ENCODE measurements around the gene LRP8. TPM values are rescaled to one million over a fixed set of nuclear protein-coding genes. Genes with fewer than 3 reads are reported as not detected.

LRP8 gene
- total and polyA plus RNA-seq, 2 of the 13 experiments (the other 11 are each of a cell fraction or from before 2014, with no cell fraction given): 17.3 to 17.4 TPM

DNA sequence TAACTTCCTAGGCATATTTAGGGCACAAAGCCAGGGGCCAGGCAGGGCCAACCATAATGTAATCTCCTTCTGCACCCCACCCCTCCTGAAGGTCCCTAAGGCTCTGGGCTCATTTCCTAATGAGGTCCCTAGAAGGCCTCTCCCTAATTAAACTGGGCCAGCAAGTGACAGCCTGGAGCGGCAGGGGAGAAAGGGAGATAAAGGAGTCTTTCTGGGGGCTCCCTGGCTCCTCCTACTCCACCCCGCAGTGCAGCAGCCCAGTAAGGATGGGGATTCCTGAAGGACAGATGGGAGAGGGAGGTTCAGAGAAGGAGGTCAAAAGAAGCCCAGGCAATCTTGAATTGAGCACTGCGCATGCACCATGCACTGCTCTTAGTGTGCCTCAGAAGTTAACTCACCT is 12.8 kb downstream of the LRP8 start:
- no peaks in the 10 kb centered on the region for H3K9me3 ChIP-seq (ENCODE audit: low read length)
- DNase-seq (ENCODE audit: low spot score) (no peak), FAIRE-seq (no peak), ATAC-seq (no peak)
- H3K4me3 ChIP-seq (replicated peaks in 1 of 3; ENCODE audit: insufficient read depth in 1 of 3, low read depth in 2 of 3, low read length in 3 of 3): no peak overlapping the region
- ChIA-PET CTCF (ENCODE audit: low intra/inter-chr PET ratio, low total read pairs) (no interaction called here), POLR2A (no interaction called here)
- H3K27me3 ChIP-seq (ENCODE audit: control insufficient read depth in 1 of 2, insufficient read depth in 2 of 2, low read length in 2 of 2): no peaks in the 10 kb centered on the region
- H3K79me2 ChIP-seq (ENCODE audit: insufficient read depth, low read length): no peaks in the 10 kb centered on the region
- intact Hi-C loops (cut with micrococcal nuclease; ENCODE audit: unreplicated experiment): no loop called here
- TF ChIP-seq ZNF562 (CRISPR knock-in tag; IDR thresholded peaks at IDR 0.05; ENCODE audit: borderline replicate concordance) (no peak), EHMT2 (IDR thresholded peaks at IDR 0.05; ENCODE audit: borderline replicate concordance, low read depth, low read length) (no peak)
- BruUV-seq (replicated peaks): no TSS peak
- no peak overlapping the region for H3K4me2 ChIP-seq (ENCODE audit: low read depth, low read length)
- in situ Hi-C loops (cut with HindIII; ENCODE audit: extremely low pct_ligation_motif_present, low pct_unique_long_range_greater_than_20kb): no loop called here
- 100% methylated on average over 2 of the region's 3 CpGs for WGBS (ENCODE audit: low lambda C conversion rate)
- H3K4me1 ChIP-seq (ENCODE audit: insufficient read depth, low read length): peaks cover 7% of the 10 kb centered on the region; the same call in 1 of the 2 replicates
- H3K9ac ChIP-seq (ENCODE audit: insufficient read depth, low read depth, low read length): no peak overlapping the region
- no peaks in the 10 kb centered on the region for H4K20me1 ChIP-seq (ENCODE audit: insufficient read depth, low read length)
- H3K36me3 ChIP-seq (replicated peaks in 1 of 2; ENCODE audit: control insufficient read depth in 1 of 2, insufficient read depth in 2 of 2, low read length in 2 of 2): peaks cover 2 to 20% of the 10 kb centered on the region in 2 experiments; a peak in 4 of 5 replicates
- no peak overlapping the region for H3K27ac ChIP-seq (ENCODE audit: extremely low read length, insufficient read depth, low read length)
- no peak overlapping the region for H2AFZ ChIP-seq (ENCODE audit: low read length)

DNA sequence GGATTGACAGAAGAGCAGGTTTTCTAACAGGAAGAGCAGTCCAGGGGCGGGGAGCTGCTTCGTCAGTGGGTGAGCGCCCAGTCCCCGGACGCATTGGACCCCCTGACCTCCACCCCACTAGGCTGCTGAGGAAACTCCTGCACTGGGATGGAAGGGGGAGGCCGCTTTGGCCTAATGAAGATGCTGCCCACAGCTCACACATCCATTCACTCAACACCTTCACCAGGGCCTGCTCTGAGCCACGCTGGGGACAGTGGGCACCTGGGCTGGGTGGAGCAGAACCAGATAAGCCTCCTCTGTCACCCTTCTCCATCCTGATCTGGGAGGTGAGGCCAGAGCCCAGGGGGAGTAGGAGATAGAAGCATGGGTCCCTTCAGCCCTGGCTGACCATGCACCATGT is 13.3 kb downstream of the LRP8 start:
- H3K9ac ChIP-seq (ENCODE audit: insufficient read depth, low read depth, low read length): no peak overlapping the region
- BruUV-seq (replicated peaks): no TSS peak
- no peak overlapping the region for H3K27ac ChIP-seq (ENCODE audit: extremely low read length, insufficient read depth, low read length)
- H3K4me2 ChIP-seq (ENCODE audit: low read depth, low read length): no peak overlapping the region
- in situ Hi-C loops (cut with HindIII; ENCODE audit: extremely low pct_ligation_motif_present, low pct_unique_long_range_greater_than_20kb) (no loop called here), intact Hi-C loops (cut with micrococcal nuclease; ENCODE audit: unreplicated experiment) (no loop called here)
- ChIA-PET POLR2A (no interaction called here), CTCF (ENCODE audit: low intra/inter-chr PET ratio, low total read pairs) (no interaction called here)
- H3K36me3 ChIP-seq (replicated peaks in 1 of 2; ENCODE audit: control insufficient read depth in 1 of 2, insufficient read depth in 2 of 2, low read length in 2 of 2): peaks cover 2 to 20% of the 10 kb centered on the region in 2 experiments; a peak in 4 of 5 replicates
- FAIRE-seq: no peak
- H3K79me2 ChIP-seq (ENCODE audit: insufficient read depth, low read length): no peaks in the 10 kb centered on the region
- H3K4me1 ChIP-seq (ENCODE audit: insufficient read depth, low read length): peaks cover 11% of the 10 kb centered on the region; the same call in 1 of the 2 replicates
- no peaks in the 10 kb centered on the region for H3K9me3 ChIP-seq (ENCODE audit: low read length)
- DNase-seq (ENCODE audit: low spot score): no peak
- no peak overlapping the region for H2AFZ ChIP-seq (ENCODE audit: low read length)
- WGBS (ENCODE audit: low lambda C conversion rate): 83% methylated on average over 4 of the region's 7 CpGs
- no peaks in the 10 kb centered on the region for H3K27me3 ChIP-seq (ENCODE audit: control insufficient read depth in 1 of 2, insufficient read depth in 2 of 2, low read length in 2 of 2)
- H4K20me1 ChIP-seq (ENCODE audit: insufficient read depth, low read length): no peaks in the 10 kb centered on the region
- ATAC-seq: no peak
- H3K4me3 ChIP-seq (replicated peaks in 1 of 3; ENCODE audit: insufficient read depth in 1 of 3, low read depth in 2 of 3, low read length in 3 of 3): no peak overlapping the region
- TF ChIP-seq ZNF775 (CRISPR knock-in tag; IDR thresholded peaks at IDR 0.05; ENCODE audit: borderline replicate concordance): no peak
- no peak for TF ChIP-seq SP4 (CRISPR knock-in tag; IDR thresholded peaks at IDR 0.05)
- no peak for TF ChIP-seq ZNF558 (CRISPR knock-in tag; IDR thresholded peaks at IDR 0.05; ENCODE audit: borderline replicate concordance)
- TF ChIP-seq ZMAT3 (CRISPR knock-in tag; conservative IDR thresholded peaks at IDR 0.05): no peak
- TF ChIP-seq, protein P1, sequence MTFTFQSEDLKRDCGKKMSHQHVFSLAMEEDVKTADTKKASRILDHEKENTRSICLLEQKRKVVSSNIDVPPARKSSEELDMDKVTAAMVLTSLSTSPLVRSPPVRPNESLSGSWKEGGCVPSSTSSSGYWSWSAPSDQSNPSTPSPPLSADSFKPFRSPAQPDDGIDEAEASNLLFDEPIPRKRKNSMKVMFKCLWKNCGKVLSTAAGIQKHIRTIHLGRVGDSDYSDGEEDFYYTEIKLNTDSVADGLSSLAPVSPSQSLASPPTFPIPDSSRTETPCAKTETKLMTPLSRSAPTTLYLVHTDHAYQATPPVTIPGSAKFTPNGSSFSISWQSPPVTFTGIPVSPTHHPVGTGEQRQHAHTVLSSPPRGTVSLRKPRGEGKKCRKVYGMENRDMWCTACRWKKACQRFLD (CRISPR knock-in tag; IDR thresholded peaks at IDR 0.05; ENCODE audit: borderline replicate concordance): no peak
- TF ChIP-seq, protein P2, sequence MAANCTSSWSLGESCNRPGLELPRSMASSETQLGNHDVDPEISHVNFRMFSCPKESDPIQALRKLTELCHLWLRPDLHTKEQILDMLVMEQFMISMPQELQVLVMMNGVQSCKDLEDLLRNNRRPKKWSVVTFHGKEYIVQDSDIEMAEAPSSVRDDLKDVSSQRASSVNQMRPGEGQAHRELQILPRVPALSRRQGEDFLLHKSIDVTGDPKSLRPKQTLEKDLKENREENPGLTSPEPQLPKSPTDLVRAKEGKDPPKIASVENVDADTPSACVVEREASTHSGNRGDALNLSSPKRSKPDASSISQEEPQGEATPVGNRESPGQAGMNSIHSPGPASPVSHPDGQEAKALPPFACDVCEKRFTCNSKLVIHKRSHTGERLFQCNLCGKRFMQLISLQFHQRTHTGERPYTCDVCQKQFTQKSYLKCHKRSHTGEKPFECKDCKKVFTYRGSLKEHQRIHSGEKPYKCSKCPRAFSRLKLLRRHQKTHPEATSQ (CRISPR knock-in tag; IDR thresholded peaks at IDR 0.05; ENCODE audit: borderline replicate concordance): no peak
- TF ChIP-seq, protein P3, sequence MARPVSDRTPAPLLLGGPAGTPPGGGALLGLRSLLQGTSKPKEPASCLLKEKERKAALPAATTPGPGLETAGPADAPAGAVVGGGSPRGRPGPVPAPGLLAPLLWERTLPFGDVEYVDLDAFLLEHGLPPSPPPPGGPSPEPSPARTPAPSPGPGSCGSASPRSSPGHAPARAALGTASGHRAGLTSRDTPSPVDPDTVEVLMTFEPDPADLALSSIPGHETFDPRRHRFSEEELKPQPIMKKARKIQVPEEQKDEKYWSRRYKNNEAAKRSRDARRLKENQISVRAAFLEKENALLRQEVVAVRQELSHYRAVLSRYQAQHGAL (CRISPR knock-in tag; IDR thresholded peaks at IDR 0.05; ENCODE audit: not compliant biosample characterization): no peak
- no peak for TF ChIP-seq CREB1 (IDR thresholded peaks at IDR 0.05)
- TF ChIP-seq CREB1 (CRISPR knock-in tag; IDR thresholded peaks at IDR 0.05): no peak
- TF ChIP-seq TEAD3 (CRISPR knock-in tag; optimal IDR thresholded peaks at IDR 0.05; ENCODE audit: borderline replicate concordance): no peak
- TF ChIP-seq ZNF816 (CRISPR knock-in tag; IDR thresholded peaks at IDR 0.05; ENCODE audit: borderline replicate concordance): no peak
- no peak for TF ChIP-seq MEIS1 (CRISPR knock-in tag; IDR thresholded peaks at IDR 0.05; ENCODE audit: borderline replicate concordance)
- TF ChIP-seq ZNF282 (IDR thresholded peaks at IDR 0.05; ENCODE audit: partially characterized antibody): no peak
- TF ChIP-seq YY1 (IDR thresholded peaks at IDR 0.05; ENCODE audit: insufficient read depth, insufficient replicate concordance, low read depth, low read length): no peak
